ENCODE measurements around the gene BSN.

BSN gene

GRCh38 chr3:49601358-49602048 lies 47.2 kb downstream of the BSN start:
- DNase-seq (ENCODE audit: low spot score), result no peak

GRCh38 chr3:49602049-49602554 lies 47.8 kb downstream of the BSN start:
- no peak for DNase-seq (ENCODE audit: low spot score)

- DNase-seq (ENCODE audit: low spot score), result no peak
Measured at GRCh38 chr3:49602877-49603411, 48.7 kb downstream of the BSN start.

GRCh38 chr3:49606427-49606826 lies 52.1 kb downstream of the BSN start:
- no peak for DNase-seq (ENCODE audit: low spot score)

- no peak for DNase-seq (ENCODE audit: low spot score)
Measured at GRCh38 chr3:49607105-49607591, 52.9 kb downstream of the BSN start.

- DNase-seq (ENCODE audit: low spot score), result no peak
Measured at GRCh38 chr3:49607796-49608195, 53.5 kb downstream of the BSN start.

- no peak for DNase-seq (ENCODE audit: low spot score)
Measured at GRCh38 chr3:49609314-49609713, 55.0 kb downstream of the BSN start.

GRCh38 chr3:49609815-49610214 lies 55.5 kb downstream of the BSN start:
- no peak for DNase-seq (ENCODE audit: low spot score)

- DNase-seq (ENCODE audit: low spot score), result no peak
Measured at GRCh38 chr3:49610666-49611280, 56.5 kb downstream of the BSN start.

GRCh38 chr3:49611291-49611690 lies 57.0 kb downstream of the BSN start:
- no peak for DNase-seq (ENCODE audit: low spot score)

- no peak for DNase-seq (ENCODE audit: low spot score)
Measured at GRCh38 chr3:49611719-49612118, 57.4 kb downstream of the BSN start.

GRCh38 chr3:49614936-49615335 lies 60.7 kb downstream of the BSN start:
- DNase-seq (ENCODE audit: low spot score), result no peak

- DNase-seq (ENCODE audit: low spot score), result no peak
Measured at GRCh38 chr3:49616061-49616460, 61.8 kb downstream of the BSN start.

GRCh38 chr3:49616491-49616941 lies 62.2 kb downstream of the BSN start:
- no peak for DNase-seq (ENCODE audit: low spot score)

GRCh38 chr3:49617390-49618013 lies 63.2 kb downstream of the BSN start:
- no peak for DNase-seq (ENCODE audit: low spot score)

GRCh38 chr3:49618412-49618811 lies 64.1 kb downstream of the BSN start:
- no peak for DNase-seq (ENCODE audit: low spot score)

- no peak for DNase-seq (ENCODE audit: low spot score)
Measured at GRCh38 chr3:49619649-49620048, 65.4 kb downstream of the BSN start.

GRCh38 chr3:49620728-49621127 lies 66.5 kb downstream of the BSN start:
- no peak for DNase-seq (ENCODE audit: low spot score)

- no peak for DNase-seq (ENCODE audit: low spot score)
Measured at GRCh38 chr3:49623071-49623470, 68.8 kb downstream of the BSN start.

- no peak for DNase-seq (ENCODE audit: low spot score)
Measured at GRCh38 chr3:49625071-49625470, 70.8 kb downstream of the BSN start.

GRCh38 chr3:49626101-49626581 lies 71.9 kb downstream of the BSN start:
- no peak for DNase-seq (ENCODE audit: low spot score)

GRCh38 chr3:49626796-49627195 lies 72.5 kb downstream of the BSN start:
- DNase-seq (ENCODE audit: low spot score), result no peak

GRCh38 chr3:49627634-49628033 lies 73.4 kb downstream of the BSN start:
- no peak for DNase-seq (ENCODE audit: low spot score)
